HepG2 (cell line): ENCODE results near the gene NIP7. TPM values are rescaled to one million over a fixed set of nuclear protein-coding genes. Genes with fewer than 3 reads are reported as not detected.
A peak's percentile ranks its signal among the peaks of the same experiment; 100 is the strongest.

Experiments
- ATAC-seq: fragments of 200-7000 bp; cut with Tn5 transposase; 3 replicates; pipeline ENCODE4 v1.9.1; 2020; ENCODE audit warnings: mild to moderate bottlenecking, moderate library complexity
- BruUV-seq: library from RNA; stranded (reverse); fragments of 400-500 nt; replicated peaks from 2 replicates; lab custom pipeline; 2021; lab: Mats Ljungman, UMichigan
- CTCF ChIA-PET: fragments of 300-600 bp; formaldehyde crosslinking; extraction: SDS; loops from one replicate; lab custom pipeline; 2021; ENCODE audit warnings: low total read pairs, inconsistent platforms, low intra/inter-chr PET ratio; lab: Yijun Ruan, JAX
- POLR2A ChIA-PET: fragments of 350-600 bp; sonication (Branson Sonifier 250); formaldehyde crosslinking; loops from one replicate; lab custom pipeline; 2020; ENCODE audit warnings: antibody characterized with exemption, inconsistent platforms; lab: Yijun Ruan, JAX
- DNase-seq: peaks from one replicate; pipeline ENCODE4 v3.0.0-alpha.2; 2015; ENCODE audit warnings: low spot score
- FAIRE-seq: peaks from 3 replicates; lab custom pipeline; 2011; peaks lifted over from hg19 to GRCh38; lab: Jason Lieb, UNC
- H2AFZ ChIP-seq: one replicate; pipeline ENCODE4 v1.6.1; 2011; ENCODE audit warnings: low read length, inconsistent platforms
- H3K27ac ChIP-seq: fragments of 300-600 bp; 3 replicates; pipeline ENCODE4 v1.8.0; 2011; ENCODE audit warnings: mixed run types, mild to moderate bottlenecking, mixed read lengths, low read length, inconsistent platforms; ENCODE audit not compliant: insufficient read depth; ENCODE audit errors: extremely low read length
- H3K27me3 ChIP-seq, 2 experiments: fragments of 200-600 bp in 1 of 2; 2 replicates in 1 of 2; 3 replicates in 1 of 2; pipeline versions ENCODE4 v1.6.0 to v1.8.0; 2011; ENCODE audit warnings: low read length in 2 of 2, mild to moderate bottlenecking in 2 of 2, moderate library complexity in 2 of 2, inconsistent platforms in 1 of 2; ENCODE audit not compliant: insufficient read depth in 2 of 2, control insufficient read depth in 1 of 2
- H3K36me3 ChIP-seq, 2 experiments: fragments of 200-600 bp in 1 of 2; replicated peaks in 1 of 2; 2 replicates in 1 of 2; 3 replicates in 1 of 2; pipeline versions ENCODE4 v1.5.1 to v1.8.0; 2011; ENCODE audit warnings: low read length in 2 of 2, inconsistent platforms in 1 of 2; ENCODE audit not compliant: insufficient read depth in 2 of 2, control insufficient read depth in 1 of 2
- H3K4me1 ChIP-seq: 2 replicates; pipeline ENCODE4 v1.5.1; 2012; ENCODE audit warnings: low read length, inconsistent platforms; ENCODE audit not compliant: insufficient read depth
- H3K4me2 ChIP-seq: 2 replicates; pipeline ENCODE4 v1.6.0; 2011; ENCODE audit warnings: low read depth, low read length, inconsistent platforms
- H3K4me3 ChIP-seq, 3 experiments: fragments of 200-600 bp in 1 of 3; sonication (generic), shearing (Covaris generic) in 1 of 3; replicated peaks in 1 of 3; 2 replicates each; pipeline ENCODE4 v1.5.1; 2011 to 2016; ENCODE audit warnings: low read length in 3 of 3, inconsistent platforms in 2 of 3, low read depth in 2 of 3, mild to moderate bottlenecking in 2 of 3, control low read depth in 1 of 3, mixed read lengths in 1 of 3; ENCODE audit not compliant: insufficient read depth in 1 of 3
- H3K79me2 ChIP-seq: one replicate; pipeline ENCODE4 v1.6.1; 2011; ENCODE audit warnings: low read length, inconsistent platforms; ENCODE audit not compliant: insufficient read depth
- H3K9ac ChIP-seq: 2 replicates; pipeline ENCODE4 v1.6.0; 2011; ENCODE audit warnings: mild to moderate bottlenecking, low read depth, low read length, inconsistent platforms; ENCODE audit not compliant: insufficient read depth
- H3K9me3 ChIP-seq: 2 replicates; pipeline ENCODE4 v1.5.1; 2012; ENCODE audit warnings: mild to moderate bottlenecking, low read length
- H4K20me1 ChIP-seq: 2 replicates; pipeline ENCODE4 v1.6.0; 2011; ENCODE audit warnings: inconsistent platforms, mild to moderate bottlenecking, low read length, moderate library complexity; ENCODE audit not compliant: insufficient read depth
- AGO2 ChIP-seq: fragments of 200-400 bp; formaldehyde crosslinking; optimal IDR thresholded peaks from 2 replicates; pipeline ENCODE3; 2017; ENCODE audit warnings: mild to moderate bottlenecking, low read depth, low read length, moderate library complexity
- CENPT ChIP-seq: sonication (generic); formaldehyde crosslinking; IDR thresholded peaks from 2 replicates; pipeline ENCODE4 v1.8.0; 2022; ENCODE audit warnings: low read depth, mild to moderate bottlenecking, moderate library complexity, missing genetic modification reagents
- HNRNPL ChIP-seq: fragments of 200-400 bp; formaldehyde crosslinking; IDR thresholded peaks from 2 replicates; pipeline ENCODE4 v1.6.1; 2017; ENCODE audit warnings: mild to moderate bottlenecking, low read depth, low read length
- NCOA1 ChIP-seq: sonication (generic); formaldehyde crosslinking; IDR thresholded peaks from 2 replicates; pipeline ENCODE4 v1.9.0; 2021; ENCODE audit warnings: missing genetic modification reagents
- PAF1 ChIP-seq: IDR thresholded peaks from 2 replicates; pipeline ENCODE4 v1.6.1; 2016; ENCODE audit warnings: missing genetic modification reagents, missing compliant biosample characterization
- POLR2A ChIP-seq, 2 experiments: IDR thresholded peaks; 2 replicates each; pipeline ENCODE4 v1.6.1; 2011; ENCODE audit warnings: low read depth in 2 of 2, low read length in 2 of 2, mild to moderate bottlenecking in 1 of 2, moderate library complexity in 1 of 2; ENCODE audit not compliant: insufficient read depth in 1 of 2
- SOX6 ChIP-seq, 2 experiments: fragments of 450-650 bp in 1 of 2; sonication (generic) in 1 of 2; formaldehyde crosslinking in 1 of 2; IDR thresholded peaks; 2 replicates each; pipeline versions ENCODE4 v1.4.0 to v1.6.1; 2017 to 2020; ENCODE audit warnings: antibody characterized with exemption in 1 of 2, mild to moderate bottlenecking in 1 of 2, missing genetic modification reagents in 1 of 2
- SP5 ChIP-seq: IDR thresholded peaks from 2 replicates; pipeline ENCODE4 v1.6.1; 2016; ENCODE audit warnings: low read depth, borderline replicate concordance
- SPEN ChIP-seq: sonication (generic); formaldehyde crosslinking; IDR thresholded peaks from 2 replicates; pipeline ENCODE4 v1.5.1; 2020; ENCODE audit warnings: low read depth, mild to moderate bottlenecking, missing genetic modification reagents
- ZNF564 ChIP-seq: sonication (generic); formaldehyde crosslinking; IDR thresholded peaks from 2 replicates; pipeline ENCODE4 v1.8.1; 2023; ENCODE audit warnings: mild to moderate bottlenecking, missing genetic modification reagents
- ZNF710 ChIP-seq: sonication (generic); formaldehyde crosslinking; IDR thresholded peaks from 2 replicates; pipeline ENCODE4 v1.5.0; 2020; ENCODE audit warnings: mild to moderate bottlenecking, missing genetic modification reagents, borderline replicate concordance
- WGBS: methylation state at CpG from one replicate; pipeline ENCODE4 v1.1.6; 2017; ENCODE audit warnings: low lambda C conversion rate; 5-methylcytosine and 5-hydroxymethylcytosine counted together
- in situ Hi-C: cut with HindIII; loops from 2 replicates; pipeline ENCODE4 v1.10.0; 2017; ENCODE audit warnings: low pct_unique_long_range_greater_than_20kb; ENCODE audit not compliant: extremely low pct_ligation_motif_present
- intact Hi-C: fragments of 100-400 bp; cut with micrococcal nuclease; formaldehyde crosslinking; loops from one replicate; pipeline ENCODE4 v1.10.0; 2022; ENCODE audit not compliant: unreplicated experiment
- polyA plus RNA-seq, 8 experiments: library from polyadenylated mRNA; depleted of rRNA in 3 of 8; stranded (reverse) in 7 of 8; unstranded in 1 of 8; fragments of >200 nt; fragmentation: Illumina TruSeq in 4 of 8; extraction: Trizol in 4 of 8; gene quantifications; 2 replicates each; pipeline versions ENCODE4 v1.2.1 to v1.2.3, GENCODE V29; 2011 to 2016; ENCODE audit warnings: low read depth in 4 of 8, missing spikeins in 1 of 8, mixed read lengths in 1 of 8; ENCODE audit not compliant: insufficient read depth in 1 of 8
- total RNA-seq, 5 experiments: library from RNA; depleted of rRNA; stranded (reverse); fragments of >200 nt; fragmentation: Illumina TruSeq; extraction: Trizol; gene quantifications; 2 replicates each; pipeline ENCODE4 v1.2.3, GENCODE V29; 2016; ENCODE audit warnings: low read depth in 1 of 5

Gene NIP7
- total and polyA plus RNA-seq, 2 of the 13 experiments (the other 11 are each of a cell fraction or from before 2014, with no cell fraction given), result 15.3 to 114 TPM

- CTCF ChIA-PET, result no interaction called here
- Histone ChIP-seq H3K9me3 (no peaks in the 10 kb centered on the region), H3K79me2 (peaks cover 24% of the 10 kb centered on the region), H3K4me1 (peaks cover 27% of the 10 kb centered on the region), H3K4me2 (no peak overlapping the region), H3K36me3 (peaks cover 44 to 65% of the 10 kb centered on the region in 2 experiments), H3K27me3 (no peaks in the 10 kb centered on the region), H3K27ac (no peak overlapping the region), H2AFZ (no peak overlapping the region), H4K20me1 (0 out of 2 replicates have a peak, but pooled peaks cover 4% of the 10 kb centered on the region), H3K4me3 (no peak overlapping the region), H3K9ac (no peak overlapping the region)
- DNase-seq (no peak), FAIRE-seq (no peak), ATAC-seq (no peak)
- in situ Hi-C loops, result no loop called here
- TF ChIP-seq NCOA1 (CRISPR knock-in tag) (no peak), AGO2 (peak; percentile 81), POLR2A (IDR thresholded peaks at IDR 0.05; ENCODE audit: insufficient read depth in 1 of 2, low read depth in 2 of 2, low read length in 2 of 2) (peak in 1 of 2 experiments; percentile 8; a peak in 1 of 4 replicates), CENPT (CRISPR knock-in tag) (0 out of 2 replicates have a peak, but pooled peaks have one; percentile 41), ZNF710 (no peak), SP5 (CRISPR knock-in tag) (no peak), HNRNPL (0 out of 2 replicates have a peak, but pooled peaks have one; percentile 45), ZNF564 (CRISPR knock-in tag) (no peak), PAF1 (CRISPR knock-in tag) (no peak), SPEN (CRISPR knock-in tag) (no peak), SOX6 (IDR thresholded peaks at IDR 0.05) (no peak), SOX6 (CRISPR knock-in tag; IDR thresholded peaks at IDR 0.05) (no peak)
- 99% methylated on average over 15 of the region's 17 CpGs for WGBS
- POLR2A ChIA-PET, result interaction anchor here (1.9 kb wide), 1 partner anchor 10 kb away, joined by 6 read pairs; no protein-coding TSS in a partner anchor
- no TSS peak for BruUV-seq
- intact Hi-C loops, result no loop called here
Measured at GRCh38 chr16:69316595-69317034, 23.0 kb upstream of the NIP7 start.
